GM18867 (cell line): Measurements from ENCODE around the gene SYT14.
"Not testable (repeated sequence)": the region's sequence is repeated elsewhere in the genome, so short reads cannot be mapped to it uniquely, and the experiment has no call there.

Experiments used
- ATAC-seq: cut with Tn5 transposase; IDR thresholded peaks from one replicate; pipeline ENCODE4 v1.9.1; 2021; ENCODE audit warnings: mild to moderate bottlenecking, moderate library complexity; ENCODE audit not compliant: unreplicated experiment

SYT14 gene

DNA sequence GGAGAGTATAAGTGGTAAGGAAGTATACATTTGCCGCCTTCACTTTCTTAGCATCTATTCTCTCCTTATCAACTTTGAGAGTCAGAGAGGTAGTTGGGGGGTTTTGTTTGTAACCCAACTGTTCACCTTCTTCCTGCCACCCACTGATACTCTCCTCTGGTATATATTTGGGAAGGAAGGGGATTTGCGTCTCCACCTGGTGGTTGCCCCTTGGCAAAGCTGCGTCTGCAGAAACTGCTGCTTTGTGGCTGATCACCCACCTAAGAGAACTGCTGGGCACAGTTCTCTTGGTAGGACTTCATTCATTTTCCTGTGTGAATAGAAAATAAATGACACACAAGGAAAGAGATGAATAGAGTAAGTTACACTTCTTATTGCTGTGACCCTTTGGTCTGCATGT lies 87.0 kb downstream of the SYT14 start:
- no peak for ATAC-seq

DNA sequence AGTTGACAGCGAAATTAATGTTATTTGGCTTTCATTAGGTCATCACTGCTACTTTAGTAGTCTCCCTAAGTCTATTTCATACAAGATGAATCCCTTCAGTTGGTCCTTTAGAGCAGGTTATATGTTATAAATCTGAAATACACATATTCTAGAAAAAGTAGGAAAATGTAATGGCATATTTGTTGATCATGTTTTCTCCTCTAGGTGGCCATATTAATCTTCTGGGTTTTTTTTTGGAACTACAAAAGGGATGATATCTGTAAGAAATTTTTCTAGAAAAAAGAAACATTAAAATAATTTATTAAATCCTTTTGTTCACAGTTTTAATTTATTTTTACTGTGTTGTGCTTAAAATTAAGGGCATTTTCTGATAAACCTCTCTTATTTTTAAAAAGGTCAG lies 87.9 kb downstream of the SYT14 start:
- ATAC-seq: no peak

DNA sequence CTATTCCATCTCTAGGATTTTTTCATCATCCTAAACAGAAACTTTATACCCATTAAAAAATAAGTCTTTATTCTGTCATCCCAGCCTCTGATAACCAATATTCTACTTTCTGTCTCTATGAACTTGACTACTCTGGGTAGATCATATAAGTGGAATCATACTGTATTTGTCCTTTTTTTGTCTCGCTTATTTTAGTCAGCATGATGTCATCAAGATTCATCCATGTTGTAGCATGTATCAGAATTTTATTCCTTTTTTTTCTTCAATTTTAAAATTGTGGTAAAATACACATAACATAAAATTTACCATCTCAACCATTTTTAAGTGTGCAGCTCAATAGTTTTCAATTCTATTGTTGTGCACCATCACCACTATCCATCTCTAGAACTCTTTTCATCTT lies 90.0 kb downstream of the SYT14 start:
- ATAC-seq: no peak

DNA sequence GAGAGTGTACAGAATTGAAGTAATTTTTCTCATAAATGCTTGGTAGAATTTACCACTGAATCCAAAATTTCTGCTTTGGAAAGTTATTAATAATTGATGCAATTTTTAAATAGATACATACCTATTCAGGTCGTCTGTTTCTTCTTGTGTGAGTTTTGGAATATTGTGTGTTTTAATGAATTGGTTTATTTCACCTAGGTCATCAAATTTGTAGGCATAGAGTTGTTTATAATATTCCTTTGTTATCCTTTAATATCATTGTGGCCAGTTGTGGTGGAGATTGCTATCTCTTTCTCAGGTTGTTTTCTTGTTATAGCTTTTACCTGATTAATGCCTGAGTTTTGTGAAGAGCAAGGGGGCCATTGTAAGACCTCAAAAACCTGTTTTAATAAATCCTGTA lies 93.5 kb downstream of the SYT14 start:
- ATAC-seq: no peak

DNA sequence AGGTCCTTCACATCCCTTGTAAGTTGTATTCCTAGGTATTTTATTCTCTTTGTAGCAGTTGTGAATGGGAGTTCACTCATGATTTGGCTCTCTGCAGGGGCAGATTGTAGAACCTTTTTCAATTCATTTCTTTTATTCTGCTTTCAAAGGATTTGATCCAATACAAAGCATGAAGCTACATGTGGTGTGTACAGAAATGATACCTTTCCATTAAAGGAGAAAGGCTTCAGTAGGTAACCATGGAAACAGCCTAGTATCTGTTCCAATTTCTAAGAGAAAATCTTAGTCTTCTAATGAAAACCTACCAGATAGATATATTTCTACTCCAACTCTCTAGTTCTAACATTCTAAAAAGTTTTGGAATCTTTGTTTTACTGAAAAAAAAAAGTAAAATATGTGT lies 105.0 kb downstream of the SYT14 start:
- no peak for ATAC-seq

DNA sequence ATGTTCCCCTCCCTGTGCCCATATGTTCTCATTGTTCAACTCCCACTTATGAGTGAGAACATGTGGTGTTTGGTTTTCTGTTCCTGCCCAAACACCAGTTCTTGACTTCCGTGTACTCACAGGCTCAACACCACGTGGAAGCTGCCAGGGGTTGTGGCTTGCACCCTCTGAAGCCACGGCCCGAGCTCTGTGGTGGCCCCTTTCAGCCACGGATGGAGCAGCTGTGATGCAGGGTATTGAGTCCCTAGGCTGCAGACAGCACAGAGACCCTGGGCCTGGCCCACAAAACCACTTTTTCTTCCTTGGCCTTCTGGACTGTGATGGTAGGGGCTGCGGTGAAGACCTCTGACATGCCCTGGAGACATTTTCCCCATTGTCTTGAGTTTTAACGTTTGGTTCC lies 111.6 kb downstream of the SYT14 start:
- no peak for ATAC-seq

DNA sequence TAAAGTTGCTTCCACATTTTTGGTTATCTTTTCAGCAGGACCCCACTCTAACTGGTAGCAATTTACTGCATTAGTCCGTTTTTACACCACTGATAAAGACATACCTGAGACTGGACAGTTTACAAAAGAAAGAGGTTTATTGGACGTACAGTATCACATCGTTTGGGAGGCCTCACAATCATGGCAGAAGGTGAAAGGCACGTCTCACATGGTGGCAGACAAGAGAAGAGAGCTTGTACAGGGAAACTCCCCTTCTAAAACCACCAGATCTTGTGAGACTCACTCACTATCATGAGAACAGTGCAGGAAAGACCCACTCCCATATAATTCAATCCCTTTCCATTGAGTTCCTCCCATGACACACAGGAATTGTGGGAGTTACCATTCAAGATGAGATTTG lies 112.5 kb downstream of the SYT14 start:
- not testable (repeated sequence) for ATAC-seq

DNA sequence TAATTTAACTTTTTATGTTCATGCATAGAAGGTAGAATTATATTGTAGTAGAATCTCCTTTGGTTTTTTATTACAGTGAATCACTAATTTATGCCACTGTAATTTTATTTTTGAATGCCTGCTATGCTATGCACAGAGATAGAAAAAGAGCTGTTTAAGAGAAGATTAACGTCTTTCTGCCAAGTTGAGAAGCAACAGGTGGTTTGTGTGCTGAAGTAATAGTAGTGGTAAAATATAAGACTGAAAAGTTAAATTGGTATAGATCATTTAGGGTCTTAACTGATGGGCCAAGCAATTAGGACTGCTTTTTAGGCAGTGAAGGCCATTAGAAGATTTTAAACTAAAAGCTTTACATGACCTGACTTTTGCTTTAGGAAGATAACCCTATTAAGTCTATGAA lies 115.1 kb downstream of the SYT14 start:
- ATAC-seq: no peak

DNA sequence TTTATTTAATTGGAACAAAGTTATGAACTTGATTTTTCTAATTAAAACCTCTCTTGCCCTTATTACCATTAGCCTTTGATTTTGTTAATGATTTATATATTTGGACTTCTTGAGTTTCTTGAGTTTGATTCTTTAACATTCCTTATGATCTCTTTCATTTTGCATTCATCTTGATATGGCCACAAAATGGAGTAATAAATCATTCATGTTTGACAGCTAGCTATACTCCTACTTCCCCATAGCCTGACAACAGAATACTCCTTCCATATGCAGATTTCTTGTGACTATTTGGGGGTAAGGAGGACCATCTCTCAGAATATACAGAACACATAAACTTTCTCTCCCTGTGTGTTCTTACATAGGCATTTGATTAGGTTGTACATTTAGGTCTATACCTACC lies 119.6 kb downstream of the SYT14 start:
- ATAC-seq: no peak

DNA sequence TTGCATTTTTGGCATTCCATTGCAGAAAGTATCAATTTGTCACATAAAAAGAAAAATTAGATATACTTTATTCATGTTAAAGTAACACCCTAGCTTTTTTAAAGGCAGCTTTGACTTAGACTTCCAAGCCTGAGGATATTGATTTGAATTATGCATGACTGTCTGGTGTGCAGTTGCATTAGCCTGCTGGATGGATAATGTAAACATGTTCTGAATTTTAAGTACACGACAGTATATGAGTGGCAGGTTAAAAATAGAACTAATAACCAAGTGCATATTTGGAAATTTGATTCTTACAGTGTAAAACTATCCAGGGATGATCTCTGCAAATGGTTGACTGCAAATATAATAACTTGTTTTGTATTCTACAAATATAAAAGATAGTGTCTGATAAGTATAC lies 124.0 kb downstream of the SYT14 start:
- no peak for ATAC-seq

DNA sequence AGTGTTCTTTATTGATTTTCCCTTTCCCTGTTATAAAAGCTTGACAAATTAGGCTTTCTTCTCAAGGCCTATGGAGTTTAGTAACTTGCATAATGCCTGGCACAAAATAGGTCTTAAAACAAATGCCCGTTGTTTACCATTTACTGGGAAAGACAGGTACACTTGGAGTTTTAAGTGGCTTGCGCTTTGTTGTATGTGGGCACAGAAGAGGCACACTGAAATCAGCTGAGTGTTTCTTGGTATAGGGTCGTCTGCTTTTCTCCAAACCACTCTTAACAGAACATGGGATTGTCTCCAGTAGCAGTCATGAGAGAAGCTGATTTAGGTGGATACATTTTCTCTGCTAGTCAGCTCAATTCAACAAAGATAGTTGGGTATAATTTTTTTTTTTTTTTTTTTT lies 132.5 kb downstream of the SYT14 start:
- ATAC-seq: no peak

DNA sequence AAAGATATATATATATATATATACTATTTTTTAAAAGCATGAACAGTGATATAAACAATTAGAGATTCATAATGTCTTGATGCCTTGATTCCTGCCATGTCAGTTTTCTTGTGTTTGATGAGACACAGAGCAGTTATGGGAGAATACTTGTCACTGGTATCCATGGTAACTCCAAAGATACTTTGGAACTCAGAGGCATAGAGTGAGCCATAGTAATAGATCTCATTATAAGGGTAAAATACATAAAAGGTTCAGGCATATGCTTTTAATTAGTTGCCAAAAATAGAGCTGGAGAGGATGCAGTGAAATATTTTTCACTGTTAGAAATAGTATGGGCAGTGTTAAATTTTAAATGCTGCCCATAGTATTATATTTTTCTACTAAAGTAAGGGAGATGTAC lies 134.1 kb downstream of the SYT14 start:
- no peak for ATAC-seq

DNA sequence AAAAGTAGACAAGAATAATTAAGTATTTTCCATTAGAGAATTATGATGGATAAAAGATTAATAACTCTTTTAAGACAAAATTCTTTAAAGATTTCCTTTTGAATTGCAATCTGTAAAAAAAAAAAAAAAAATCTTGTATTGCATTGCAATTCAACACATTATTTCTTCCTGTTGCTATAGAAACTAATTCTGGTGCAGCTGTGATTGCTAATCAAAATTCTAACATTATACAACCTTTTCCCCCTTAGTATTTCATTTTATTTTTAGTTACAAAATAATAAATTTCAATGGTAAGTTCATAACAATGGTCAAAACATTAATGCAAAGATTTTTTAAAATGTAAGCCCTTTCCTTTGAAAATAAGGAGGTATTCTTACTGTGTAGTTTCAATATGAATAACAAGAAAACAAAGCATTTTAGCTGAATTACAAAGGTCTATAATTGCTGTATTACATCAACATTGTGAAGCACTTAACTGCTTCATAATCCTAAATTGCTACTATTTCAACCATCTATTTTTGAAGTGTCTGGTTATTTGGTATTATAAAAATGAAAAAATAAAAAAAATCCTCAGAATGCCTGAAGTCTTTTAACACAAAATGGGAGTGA lies 135.0 kb downstream of the SYT14 start:
- ATAC-seq: no peak

DNA sequence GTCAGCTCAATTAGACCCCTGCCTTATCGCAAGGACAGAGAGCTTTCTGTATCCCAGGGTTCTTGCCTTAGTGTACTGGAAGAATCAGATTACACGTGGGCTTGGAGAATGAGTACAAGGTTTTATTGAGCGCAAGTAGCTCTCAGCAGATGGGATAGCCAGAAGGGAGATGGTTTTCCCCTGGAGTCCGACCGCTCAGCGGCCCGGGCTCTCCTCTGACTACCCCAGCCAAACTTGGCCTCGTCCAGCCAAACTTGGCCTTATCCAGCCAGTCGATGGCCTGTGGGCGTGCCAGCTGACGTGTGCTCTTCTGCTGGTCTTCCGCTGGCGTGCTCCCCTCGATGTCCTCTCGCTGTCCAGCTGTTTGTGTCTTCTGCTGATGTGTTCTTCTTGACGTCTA lies 136.9 kb downstream of the SYT14 start:
- no peak for ATAC-seq

DNA sequence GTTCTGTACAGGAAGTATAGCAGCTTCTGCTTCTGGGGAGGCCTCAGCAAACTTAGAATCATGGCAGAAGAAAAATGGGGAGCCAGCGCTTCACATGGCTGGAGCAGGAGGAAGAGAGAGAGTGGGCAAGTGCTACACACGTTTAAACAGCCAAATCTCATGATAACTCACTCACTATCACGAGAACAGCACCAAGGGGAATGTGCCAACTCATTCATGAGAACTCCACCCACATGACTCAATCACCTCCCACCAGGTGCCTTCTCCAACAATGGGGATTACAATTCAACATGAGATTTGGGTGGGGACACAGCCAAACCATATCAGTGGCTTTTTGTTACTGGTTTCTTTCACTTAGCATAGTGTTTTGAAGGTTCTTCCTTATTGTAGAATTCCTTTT lies 138.6 kb downstream of the SYT14 start:
- ATAC-seq: no peak

DNA sequence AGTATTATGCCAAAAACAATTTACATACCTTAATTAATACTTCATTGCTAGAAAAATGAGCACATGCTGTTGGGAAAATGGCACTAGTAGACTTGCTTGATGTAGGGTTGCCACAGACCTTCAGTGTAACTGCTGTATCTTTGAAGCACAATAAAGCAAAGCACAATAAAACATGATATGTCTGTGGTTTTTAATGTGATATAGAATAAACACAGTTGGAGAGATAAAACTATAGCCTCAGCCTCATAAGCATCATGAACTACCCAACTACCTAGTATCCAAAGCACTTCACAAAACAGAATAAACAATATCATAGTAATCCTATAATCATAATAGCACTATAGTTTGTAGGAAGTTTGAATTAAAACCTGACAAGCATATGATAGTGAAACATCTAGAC lies 143.5 kb downstream of the SYT14 start:
- ATAC-seq: no peak

DNA sequence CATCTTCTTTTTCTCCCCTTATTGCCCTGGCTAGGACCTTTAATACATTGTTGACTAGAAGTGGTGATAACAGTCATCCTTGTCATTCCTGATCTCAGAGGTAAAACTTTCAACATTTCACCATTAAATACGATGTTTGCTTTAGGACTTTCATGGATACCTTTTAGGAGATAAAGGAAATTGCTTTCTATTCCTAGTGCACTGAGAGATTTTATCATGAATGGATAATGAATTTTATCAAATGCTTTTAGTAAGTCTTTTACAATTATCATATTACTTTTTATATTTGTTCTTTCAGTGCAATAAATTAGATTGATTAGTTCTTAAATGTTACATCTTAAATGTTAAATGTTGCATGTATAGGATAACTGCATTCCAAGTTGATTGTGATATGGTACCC lies 147.3 kb downstream of the SYT14 start:
- ATAC-seq: no peak

DNA sequence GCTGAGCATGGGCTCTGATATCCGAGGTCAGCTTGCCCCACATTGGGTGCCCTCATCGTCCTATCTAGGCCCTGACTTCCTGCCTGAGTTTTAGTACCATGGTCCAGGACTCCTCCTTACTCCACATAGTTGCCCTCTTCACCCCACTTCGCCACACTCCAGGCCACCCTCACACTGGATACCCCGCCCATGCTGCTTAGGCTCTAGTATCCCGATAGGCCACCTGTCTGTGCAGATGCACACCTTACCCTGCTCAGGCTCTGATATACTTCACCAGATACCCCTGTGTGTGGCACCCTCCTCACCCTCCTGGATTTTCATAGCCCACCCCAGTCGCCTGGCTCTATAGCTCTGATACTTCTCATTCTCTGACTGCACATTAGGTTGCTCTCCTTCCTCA lies 149.0 kb downstream of the SYT14 start:
- ATAC-seq: no peak

DNA sequence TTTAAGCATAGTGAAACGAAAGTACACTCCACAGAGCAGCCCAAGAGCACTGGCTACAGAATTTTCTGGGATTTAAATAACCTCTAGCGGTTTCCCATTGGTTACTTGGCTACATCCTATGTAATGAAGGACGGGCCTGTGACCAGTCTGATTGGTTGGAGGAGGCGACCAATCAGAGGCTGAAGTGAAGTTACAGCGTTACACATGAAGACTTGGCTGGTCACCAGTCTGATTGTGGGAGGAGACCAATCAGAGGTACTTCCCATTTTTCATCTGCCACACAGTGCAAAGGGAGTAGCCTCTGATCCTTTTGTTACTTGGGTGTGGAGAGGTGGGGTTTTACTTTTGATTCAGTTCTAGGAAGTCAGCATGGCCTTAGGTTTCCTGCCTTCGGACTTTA lies 151.8 kb downstream of the SYT14 start:
- ATAC-seq: no peak

DNA sequence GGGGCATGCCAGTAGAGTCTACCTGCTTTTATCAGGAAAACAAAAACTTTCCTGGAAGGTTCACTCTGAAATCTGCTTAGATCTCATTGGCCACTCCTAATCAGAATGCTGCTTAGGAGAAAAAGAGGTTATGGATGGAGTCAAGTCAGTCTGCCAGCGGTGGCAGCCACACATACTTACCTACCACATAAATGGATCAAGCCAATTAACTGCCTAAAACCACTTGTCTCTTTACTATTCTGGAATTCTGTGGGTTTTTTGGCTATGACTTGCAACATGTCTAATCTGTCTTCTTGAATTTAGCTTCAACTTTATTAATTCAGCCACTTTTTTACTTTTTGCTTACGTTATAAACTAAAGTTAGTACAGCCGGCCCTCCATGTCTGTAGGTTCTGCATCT lies 154.3 kb downstream of the SYT14 start:
- ATAC-seq: no peak

DNA sequence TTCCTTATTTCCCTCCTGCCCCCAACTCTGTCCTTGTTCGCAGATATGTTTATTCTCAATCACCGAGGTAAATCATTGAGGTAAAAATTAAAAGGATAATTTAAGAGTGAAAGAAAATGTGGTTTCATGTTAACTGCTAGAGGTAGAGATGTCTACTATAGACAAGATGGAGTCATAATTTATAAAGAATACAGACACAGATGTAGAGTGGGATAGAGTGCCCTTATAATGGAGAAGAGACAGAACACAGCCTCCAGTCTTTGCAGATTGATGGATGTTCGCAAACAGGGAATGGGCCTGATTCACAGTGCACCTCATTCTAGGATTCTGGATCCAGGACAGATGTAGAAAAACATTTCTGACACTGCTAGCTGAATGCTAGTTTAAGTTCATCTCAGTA lies 155.4 kb downstream of the SYT14 start:
- ATAC-seq: no peak

DNA sequence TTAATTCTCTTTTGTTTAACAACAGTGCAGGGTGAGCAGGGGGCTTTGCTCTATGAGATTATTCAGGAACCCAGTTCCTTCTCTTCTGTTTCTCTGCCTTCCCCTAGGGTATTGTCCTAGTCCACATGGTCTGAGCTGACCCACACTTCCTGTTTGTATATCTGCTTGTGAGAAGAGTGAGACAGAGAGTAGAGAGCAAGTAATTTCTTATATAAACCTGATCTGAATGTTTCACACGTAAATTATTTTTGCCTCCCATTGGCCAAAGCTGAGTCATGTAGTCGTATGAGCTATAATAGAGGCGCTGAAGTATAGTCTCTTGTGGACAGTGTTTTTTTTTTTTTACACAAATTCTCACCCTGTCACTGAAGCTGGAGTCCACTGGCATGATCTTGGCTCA lies 160.3 kb downstream of the SYT14 start:
- ATAC-seq: no peak

DNA sequence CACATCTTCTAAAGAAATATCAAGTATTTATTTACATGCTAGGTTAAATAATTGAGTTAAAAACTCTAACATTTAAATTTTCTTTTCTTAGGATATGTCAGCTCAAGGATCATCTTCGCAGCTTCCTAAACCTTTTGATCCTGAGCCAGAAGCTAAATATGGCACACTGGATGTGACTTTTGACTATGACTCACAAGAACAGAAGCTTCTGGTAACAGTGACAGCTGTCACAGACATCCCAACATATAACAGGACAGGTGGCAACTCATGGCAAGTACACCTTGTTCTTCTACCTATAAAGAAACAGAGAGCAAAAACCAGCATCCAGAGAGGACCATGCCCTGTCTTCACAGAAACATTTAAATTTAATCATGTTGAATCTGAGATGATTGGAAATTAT lies 161.9 kb downstream of the SYT14 start:
- no peak for ATAC-seq

DNA sequence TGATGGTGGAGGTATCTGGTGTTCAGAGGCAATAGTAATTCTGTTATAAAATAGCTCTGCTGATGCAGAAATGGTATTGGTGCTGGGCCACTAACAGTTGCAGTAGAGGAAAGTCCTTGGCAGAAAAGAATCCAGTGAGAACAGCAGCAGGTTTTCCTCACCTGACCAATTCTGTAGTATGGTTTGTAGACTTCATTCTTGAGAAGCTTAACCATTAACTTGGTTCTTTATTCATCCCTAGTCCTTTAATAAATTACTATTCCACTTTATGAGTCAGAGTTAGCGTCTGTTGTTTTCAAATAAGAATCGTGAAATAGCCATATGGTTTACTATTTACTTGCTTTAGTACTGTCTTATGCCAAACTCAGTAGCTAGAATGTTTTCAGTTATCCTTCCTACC lies 166.1 kb downstream of the SYT14 start:
- no peak for ATAC-seq
